GM21619 (cell line): ENCODE data around the gene SPOPL.

Experiments used
- ATAC-seq: cut with Tn5 transposase; IDR thresholded peaks from one replicate; pipeline ENCODE4 v1.9.1; 2021; ENCODE audit not compliant: unreplicated experiment

Gene SPOPL

GRCh38 chr2:138596403-138596802 is 94.8 kb downstream of the SPOPL start:
- ATAC-seq = no peak

GRCh38 chr2:138600732-138601457 is 99.3 kb downstream of the SPOPL start:
- ATAC-seq = no peak

GRCh38 chr2:138601458-138602165 is 100.0 kb downstream of the SPOPL start:
- ATAC-seq = no peak

GRCh38 chr2:138602166-138602460 is 100.5 kb downstream of the SPOPL start:
- no peak for ATAC-seq

- ATAC-seq = no peak
Measured at GRCh38 chr2:138607746-138608145, 106.2 kb downstream of the SPOPL start.

- no peak for ATAC-seq
Measured at GRCh38 chr2:138609446-138609845, 107.9 kb downstream of the SPOPL start.

- ATAC-seq = no peak
Measured at GRCh38 chr2:138610201-138610953, 108.8 kb downstream of the SPOPL start.

GRCh38 chr2:138615257-138615656 is 113.7 kb downstream of the SPOPL start:
- no peak for ATAC-seq

- no peak for ATAC-seq
Measured at GRCh38 chr2:138617026-138617425, 115.5 kb downstream of the SPOPL start.

- ATAC-seq = no peak
Measured at GRCh38 chr2:138618971-138619370, 117.4 kb downstream of the SPOPL start.

GRCh38 chr2:138620431-138620830 is 118.9 kb downstream of the SPOPL start:
- no peak for ATAC-seq

- no peak for ATAC-seq
Measured at GRCh38 chr2:138621139-138621538, 119.6 kb downstream of the SPOPL start.

GRCh38 chr2:138622613-138623012 is 121.0 kb downstream of the SPOPL start:
- ATAC-seq = no peak
